IPS-20b (cell line): ENCODE data around the gene RAB5A.
"Not testable (repeated sequence)": the region's sequence is repeated elsewhere in the genome, so short reads cannot be mapped to it uniquely, and the experiment has no call there.

ENCODE experiments used
- H3K27ac ChIP-seq: one replicate; pipeline ENCODE4 v1.5.1; 2013; ENCODE audit warnings: low read length
- H3K27me3 ChIP-seq: 2 replicates; pipeline ENCODE4 v1.6.1; 2013; ENCODE audit warnings: mild to moderate bottlenecking, low read length, inconsistent platforms; ENCODE audit not compliant: insufficient read depth
- H3K36me3 ChIP-seq: 2 replicates; pipeline ENCODE4 v1.6.1; 2013; ENCODE audit warnings: low read depth, mild to moderate bottlenecking, inconsistent platforms, low read length, moderate library complexity; ENCODE audit not compliant: insufficient read depth
- H3K4me1 ChIP-seq: 2 replicates; pipeline ENCODE4 v1.6.1; 2013; ENCODE audit warnings: mild to moderate bottlenecking, control low read depth, inconsistent platforms, low read length, moderate library complexity; ENCODE audit not compliant: insufficient read depth
- H3K4me3 ChIP-seq: 2 replicates; pipeline ENCODE4 v1.5.1; 2013; ENCODE audit warnings: mild to moderate bottlenecking, low read length, inconsistent platforms
- H3K9ac ChIP-seq: 2 replicates; pipeline ENCODE4 v1.6.1; 2013; ENCODE audit warnings: low read depth, mild to moderate bottlenecking, inconsistent platforms, low read length, moderate library complexity
- H3K9me3 ChIP-seq: 2 replicates; pipeline ENCODE4 v1.6.1; 2013; ENCODE audit warnings: mild to moderate bottlenecking, low read depth, low read length, inconsistent platforms; ENCODE audit not compliant: insufficient read depth

The RAB5A gene, protein sequence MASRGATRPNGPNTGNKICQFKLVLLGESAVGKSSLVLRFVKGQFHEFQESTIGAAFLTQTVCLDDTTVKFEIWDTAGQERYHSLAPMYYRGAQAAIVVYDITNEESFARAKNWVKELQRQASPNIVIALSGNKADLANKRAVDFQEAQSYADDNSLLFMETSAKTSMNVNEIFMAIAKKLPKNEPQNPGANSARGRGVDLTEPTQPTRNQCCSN

DNA sequence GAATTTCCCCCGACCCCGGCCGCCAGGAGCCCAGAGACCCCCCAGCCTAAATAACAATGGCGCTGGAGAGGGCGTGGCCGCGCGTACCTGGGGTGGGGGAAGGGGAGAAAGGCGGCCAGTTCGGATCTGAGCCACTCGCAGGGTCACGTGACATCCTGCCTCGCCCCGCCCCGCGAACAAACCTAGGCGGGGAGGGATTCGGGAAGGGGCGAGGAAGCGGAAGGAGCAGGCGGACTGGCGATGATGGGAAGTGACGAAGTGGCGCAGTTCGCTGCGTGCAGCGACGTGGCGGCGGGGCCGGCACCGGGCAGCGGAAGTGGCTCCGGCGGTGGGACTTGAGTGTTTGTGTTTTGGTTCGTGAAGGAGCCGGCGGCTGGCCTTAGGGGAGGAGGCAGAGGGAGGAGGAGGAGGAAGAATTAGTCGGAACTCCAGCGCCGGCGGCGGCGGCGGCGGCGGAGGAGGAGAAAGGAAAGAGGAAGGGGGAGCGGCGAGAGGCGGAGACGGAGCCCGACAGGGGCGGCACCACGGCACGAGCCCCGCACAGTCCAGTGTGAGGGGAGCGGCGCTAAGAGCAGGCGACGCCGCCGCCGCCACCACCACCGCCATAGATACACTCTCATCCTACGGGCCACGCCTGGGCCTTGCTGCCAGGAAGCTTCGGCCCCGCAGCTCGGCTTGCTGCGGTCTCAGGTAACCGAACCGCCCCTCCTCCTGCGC is at the start of gene RAB5A:
TSS of gene RAB5A (plus strand) at position 266 of the 717 bp plus-strand sequence. CDS start 3,802 bp downstream, outside the sequence.
- peaks cover 15% of the 10 kb centered on the region for H3K36me3 ChIP-seq
- peak within 1 kb of the TSS; percentile 96 for H3K27ac ChIP-seq
- no peaks in the 10 kb centered on the region for H3K9me3 ChIP-seq
- no peaks in the 10 kb centered on the region for H3K27me3 ChIP-seq
- H3K4me3 ChIP-seq, result peak within 1 kb of the TSS; percentile 99
- peak within 1 kb of the TSS; percentile 90 for H3K9ac ChIP-seq
- peaks cover 12% of the 10 kb centered on the region; the same call in 1 of the 2 replicates for H3K4me1 ChIP-seq

DNA sequence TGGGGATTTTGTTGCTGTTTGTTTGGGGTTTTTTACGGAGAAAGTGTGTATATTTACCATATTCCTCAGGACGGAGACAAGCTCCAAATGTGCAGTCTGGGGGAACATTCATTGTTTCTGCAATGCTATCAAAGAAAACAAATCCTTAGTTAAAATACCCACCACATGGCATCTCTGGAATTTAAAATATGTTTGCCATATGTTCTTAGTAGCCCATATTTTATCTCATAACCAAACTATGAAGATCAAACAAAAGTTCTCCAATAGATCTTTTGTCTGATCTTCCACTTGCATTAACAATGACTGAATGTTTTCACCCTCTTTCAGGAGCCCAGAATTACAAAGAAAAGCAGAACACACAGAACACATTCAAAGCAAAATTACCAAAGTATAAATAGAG is 48.2 kb upstream of the RAB5A start:
- Histone ChIP-seq H3K27ac (no peak overlapping the region), H3K9me3 (no peaks in the 10 kb centered on the region), H3K4me3 (no peak overlapping the region), H3K27me3 (no peaks in the 10 kb centered on the region), H3K9ac (no peak overlapping the region), H3K36me3 (no peaks in the 10 kb centered on the region), H3K4me1 (peaks cover 5% of the 10 kb centered on the region; the same call in 1 of the 2 replicates)

DNA sequence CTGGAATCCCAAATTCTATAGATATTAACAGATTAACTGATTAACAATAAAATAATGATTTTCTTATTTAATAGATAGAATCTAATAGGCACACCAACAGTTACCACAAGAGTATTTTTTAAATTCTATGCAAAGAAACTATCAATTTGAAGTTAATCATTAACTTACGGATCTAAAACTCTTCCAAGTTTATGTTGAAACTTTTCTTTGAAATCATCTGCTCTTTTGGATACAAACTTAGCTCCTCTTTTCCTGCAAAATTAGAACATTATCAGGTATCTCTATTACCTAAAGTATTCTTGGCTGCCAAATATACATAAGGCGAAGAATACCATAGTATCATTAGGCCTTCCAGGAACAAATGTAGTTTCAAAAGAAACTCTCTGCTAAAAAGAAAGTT is 47.6 kb upstream of the RAB5A start:
- Histone ChIP-seq H3K27ac (no peak overlapping the region), H3K36me3 (no peaks in the 10 kb centered on the region), H3K9me3 (no peaks in the 10 kb centered on the region), H3K4me3 (no peak overlapping the region), H3K9ac (no peak overlapping the region), H3K4me1 (peaks cover 5% of the 10 kb centered on the region; the same call in 1 of the 2 replicates), H3K27me3 (no peaks in the 10 kb centered on the region)

DNA sequence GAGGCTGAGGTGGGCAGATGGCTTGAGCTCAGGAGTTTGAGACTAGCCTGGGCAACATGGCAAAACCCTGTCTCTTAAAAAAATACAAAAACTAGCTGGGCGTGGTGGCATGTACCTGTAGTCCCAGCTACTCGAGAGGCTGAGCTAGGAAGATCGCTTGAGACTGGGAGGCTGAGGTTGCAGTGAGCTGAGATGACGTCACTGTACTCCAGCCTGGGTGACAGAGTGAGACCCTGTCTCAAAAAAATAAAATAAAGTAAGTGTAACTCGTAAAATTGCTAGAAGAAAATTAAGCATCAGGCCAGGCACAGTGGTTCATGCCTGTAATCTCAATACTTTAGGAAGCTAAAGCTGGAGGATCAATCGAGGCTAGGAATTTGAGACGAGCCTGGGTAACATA is 47.1 kb upstream of the RAB5A start:
- not testable (repeated sequence) for H3K27ac ChIP-seq, H3K9me3 ChIP-seq, H3K36me3 ChIP-seq

GRCh38 chr3:19901337-19901736 is 45.6 kb upstream of the RAB5A start:
- Histone ChIP-seq H3K36me3 (no peaks in the 10 kb centered on the region), H3K4me3 (no peak overlapping the region), H3K9me3 (no peaks in the 10 kb centered on the region; the same call in 1 of the 2 replicates), H3K9ac (no peak overlapping the region), H3K27ac (no peak overlapping the region), H3K27me3 (no peaks in the 10 kb centered on the region), H3K4me1 (peaks cover 5% of the 10 kb centered on the region; the same call in 1 of the 2 replicates)

More for the DNA sequence above, 47.1 kb upstream of the RAB5A start:
- H3K9ac ChIP-seq, H3K27me3 ChIP-seq, H3K4me1 ChIP-seq, H3K4me3 ChIP-seq: not testable (repeated sequence)

GRCh38 chr3:19901918-19902317 is 45.0 kb upstream of the RAB5A start:
- peaks cover 5% of the 10 kb centered on the region; the same call in 1 of the 2 replicates for H3K4me1 ChIP-seq
- H3K9ac ChIP-seq, result no peak overlapping the region
- H3K36me3 ChIP-seq, result no peaks in the 10 kb centered on the region
- H3K9me3 ChIP-seq, result peaks cover 4% of the 10 kb centered on the region; the same call in 1 of the 2 replicates
- H3K27ac ChIP-seq, result no peak overlapping the region
- no peaks in the 10 kb centered on the region for H3K27me3 ChIP-seq
- no peak overlapping the region for H3K4me3 ChIP-seq

- no peaks in the 10 kb centered on the region for H3K36me3 ChIP-seq
- no peak overlapping the region for H3K9ac ChIP-seq
- peaks cover 4% of the 10 kb centered on the region; the same call in 1 of the 2 replicates for H3K9me3 ChIP-seq
- peaks cover 4% of the 10 kb centered on the region; the same call in 1 of the 2 replicates for H3K4me1 ChIP-seq
- H3K27ac ChIP-seq, result no peak overlapping the region
- no peak overlapping the region for H3K4me3 ChIP-seq
- H3K27me3 ChIP-seq, result no peaks in the 10 kb centered on the region
These were observed 43.2 kb upstream of the RAB5A start for GRCh38 chr3:19903649-19904048.

- H3K9ac ChIP-seq, result no peak overlapping the region
- H3K27me3 ChIP-seq, result no peaks in the 10 kb centered on the region
- no peaks in the 10 kb centered on the region for H3K36me3 ChIP-seq
- H3K4me3 ChIP-seq, result no peak overlapping the region
- peaks cover 4% of the 10 kb centered on the region; the same call in 1 of the 2 replicates for H3K9me3 ChIP-seq
- H3K27ac ChIP-seq, result no peak overlapping the region
- no peaks in the 10 kb centered on the region for H3K4me1 ChIP-seq
These were observed 39.4 kb upstream of the RAB5A start for GRCh38 chr3:19907523-19907922.

DNA sequence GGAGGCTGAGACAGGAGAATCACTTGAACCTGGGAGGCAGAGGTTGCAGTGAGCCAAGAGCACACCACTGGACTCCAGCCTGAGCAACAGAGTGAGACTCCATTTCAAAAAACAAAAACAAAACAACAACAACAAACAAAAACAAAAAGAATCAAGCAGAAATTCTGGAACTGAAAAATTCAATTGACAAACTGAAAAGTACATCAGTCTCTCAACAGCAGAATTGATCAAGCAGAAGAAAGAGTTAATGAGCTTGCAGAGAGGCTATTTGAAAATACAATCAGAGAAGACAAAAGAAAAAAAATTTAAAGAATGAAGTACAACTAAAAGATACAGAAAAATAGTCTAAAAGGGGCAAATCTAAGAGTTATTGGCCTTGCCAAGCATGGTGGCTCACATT is 35.4 kb upstream of the RAB5A start:
- Histone ChIP-seq H3K4me3 (no peak overlapping the region), H3K27ac (no peak overlapping the region), H3K9ac (no peak overlapping the region), H3K27me3 (no peaks in the 10 kb centered on the region), H3K4me1 (no peaks in the 10 kb centered on the region), H3K36me3 (no peaks in the 10 kb centered on the region), H3K9me3 (peaks cover 3% of the 10 kb centered on the region; the same call in 1 of the 2 replicates)

DNA sequence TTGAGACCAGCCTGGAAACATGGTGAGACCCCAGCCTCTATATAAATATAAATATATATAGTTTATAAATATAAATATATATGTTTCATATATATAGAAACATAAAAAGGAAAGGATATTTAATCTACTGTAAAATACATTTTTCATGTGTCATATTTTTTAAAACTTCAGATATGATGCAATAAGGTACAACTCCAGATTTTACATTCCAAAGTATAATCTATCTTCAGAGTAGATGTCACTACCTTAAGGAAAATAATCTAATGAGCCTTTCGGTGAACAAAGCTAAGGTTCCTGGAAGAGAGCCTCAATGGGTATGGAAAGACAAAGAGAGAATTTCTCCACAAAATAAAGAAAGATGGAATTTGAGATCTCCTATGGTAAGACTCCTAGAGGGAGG is 29.7 kb upstream of the RAB5A start:
- no peak overlapping the region for H3K9ac ChIP-seq
- H3K9me3 ChIP-seq, result no peaks in the 10 kb centered on the region
- no peak overlapping the region for H3K27ac ChIP-seq
- H3K27me3 ChIP-seq, result no peaks in the 10 kb centered on the region
- H3K4me1 ChIP-seq, result no peaks in the 10 kb centered on the region
- H3K36me3 ChIP-seq, result no peaks in the 10 kb centered on the region
- no peak overlapping the region for H3K4me3 ChIP-seq

DNA sequence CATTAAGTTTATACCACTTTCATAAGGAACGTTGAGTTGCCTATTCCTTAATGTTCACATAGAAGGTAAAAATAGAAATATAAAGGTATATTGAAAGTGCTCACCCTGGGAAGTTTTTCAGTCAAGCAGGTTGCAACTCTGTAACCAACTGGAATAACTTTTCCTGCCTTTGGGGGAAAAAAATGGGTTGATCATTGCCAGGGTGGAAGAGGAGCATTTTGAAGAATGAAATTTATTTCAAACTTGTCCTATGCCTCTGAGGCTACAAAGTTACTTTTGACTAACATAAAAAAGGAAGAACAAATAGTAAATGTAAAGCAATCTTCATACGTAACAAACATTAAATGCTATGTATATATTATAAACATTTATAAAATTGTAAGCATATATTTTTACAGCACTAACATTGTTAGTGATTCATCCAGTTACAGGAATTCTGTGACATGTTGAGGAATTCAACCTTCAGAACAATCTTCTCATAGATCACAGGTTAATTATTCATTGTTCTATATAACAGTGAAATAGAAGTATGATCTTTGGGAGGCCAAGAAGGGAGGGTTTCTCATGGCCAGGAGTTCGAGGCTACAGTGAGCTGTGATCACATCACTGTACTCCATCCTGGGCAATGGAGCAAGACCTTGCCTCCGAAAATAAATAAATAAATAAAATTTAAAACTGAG is 26.4 kb upstream of the RAB5A start:
- Histone ChIP-seq H3K9ac (no peak overlapping the region), H3K36me3 (no peaks in the 10 kb centered on the region), H3K4me1 (no peaks in the 10 kb centered on the region), H3K27me3 (no peaks in the 10 kb centered on the region), H3K4me3 (no peak overlapping the region), H3K9me3 (no peaks in the 10 kb centered on the region), H3K27ac (no peak overlapping the region)
